Right kidney (tissue), 9 donors: ENCODE results near the gene CYP2U1.
A peak's percentile ranks its signal among the peaks of the same experiment; 100 is the strongest.
"Not testable (repeated sequence)": the region's sequence is repeated elsewhere in the genome, so short reads cannot be mapped to it uniquely, and the experiment has no call there.

Source experiments
- DNase-seq: peaks from one replicate; pipeline ENCODE4 v3.0.0-alpha.2; 2016
- long read RNA-seq, 8 donors: transcript quantifications; one replicate each; lab custom pipeline, GENCODE V29; 2026

The CYP2U1 gene
- long read RNA-seq, donor 1, full-length matches to known transcripts = 1 of 1 reads
- long read RNA-seq, donor 1, partial matches to known transcripts = 0 of 1 reads
- long read RNA-seq, donor 1, other reads (novel, unspliced or antisense) = 0 of 1 reads
- long read RNA-seq, donor 2 = 0 reads
- long read RNA-seq, donor 3 = 0 reads
- long read RNA-seq, donor 4, full-length matches to known transcripts = 3 of 3 reads
- long read RNA-seq, donor 4, partial matches to known transcripts = 0 of 3 reads
- long read RNA-seq, donor 4, other reads (novel, unspliced or antisense) = 0 of 3 reads
- long read RNA-seq, donor 5, full-length matches to known transcripts = 2 of 2 reads
- long read RNA-seq, donor 5, partial matches to known transcripts = 0 of 2 reads
- long read RNA-seq, donor 5, other reads (novel, unspliced or antisense) = 0 of 2 reads
- long read RNA-seq, donor 6, full-length matches to known transcripts = 4 of 4 reads
- long read RNA-seq, donor 6, partial matches to known transcripts = 0 of 4 reads
- long read RNA-seq, donor 6, other reads (novel, unspliced or antisense) = 0 of 4 reads
- long read RNA-seq, donor 7, full-length matches to known transcripts = 1 of 1 reads
- long read RNA-seq, donor 7, partial matches to known transcripts = 0 of 1 reads
- long read RNA-seq, donor 7, other reads (novel, unspliced or antisense) = 0 of 1 reads
- long read RNA-seq, donor 8 = 0 reads

GRCh38 chr4:107930821-107931774, at the start of gene CYP2U1:
TSS of gene CYP2U1 (plus strand) at chr4:107931549. CDS start at chr4:107931644, 95 bp downstream.
- DNase-seq = peak; percentile 86

GRCh38 chr4:107885865-107886264, 45.5 kb upstream of the CYP2U1 start:
- no peak for DNase-seq

- no peak for DNase-seq
These were observed 43.1 kb upstream of the CYP2U1 start for GRCh38 chr4:107888237-107888636.

- DNase-seq = no peak
These were observed 40.6 kb upstream of the CYP2U1 start for GRCh38 chr4:107890779-107891178.

- no peak for DNase-seq
These were observed 40.0 kb upstream of the CYP2U1 start for GRCh38 chr4:107891299-107891698.

- DNase-seq = no peak
These were observed 37.9 kb upstream of the CYP2U1 start for GRCh38 chr4:107893171-107894137.

GRCh38 chr4:107894138-107894603, 37.2 kb upstream of the CYP2U1 start:
- no peak for DNase-seq

- DNase-seq = no peak
These were observed 35.1 kb upstream of the CYP2U1 start for GRCh38 chr4:107896158-107896645.

GRCh38 chr4:107896646-107897045, 34.7 kb upstream of the CYP2U1 start:
- DNase-seq = no peak

- DNase-seq = no peak
These were observed 33.5 kb upstream of the CYP2U1 start for GRCh38 chr4:107897823-107898222.

GRCh38 chr4:107900067-107900466, 31.3 kb upstream of the CYP2U1 start:
- no peak for DNase-seq

GRCh38 chr4:107900508-107900907, 30.8 kb upstream of the CYP2U1 start:
- DNase-seq = no peak

GRCh38 chr4:107901213-107901934, 30.0 kb upstream of the CYP2U1 start:
- DNase-seq = no peak

GRCh38 chr4:107902715-107903114, 28.6 kb upstream of the CYP2U1 start:
- DNase-seq = no peak

- DNase-seq = not testable (repeated sequence)
These were observed 26.3 kb upstream of the CYP2U1 start for GRCh38 chr4:107905082-107905481.

- no peak for DNase-seq
These were observed 24.8 kb upstream of the CYP2U1 start for GRCh38 chr4:107906458-107907100.

GRCh38 chr4:107908377-107908776, 23.0 kb upstream of the CYP2U1 start:
- DNase-seq = no peak

GRCh38 chr4:107913283-107913899, 18.0 kb upstream of the CYP2U1 start:
- peak; percentile 10 for DNase-seq

GRCh38 chr4:107915220-107915619, 16.1 kb upstream of the CYP2U1 start:
- DNase-seq = no peak
